SK-N-SH (cell line): Measurements from ENCODE around the gene SLC25A53. TPM values are rescaled to one million over a fixed set of nuclear protein-coding genes. Genes with fewer than 3 reads are reported as not detected.

Experiments used
- CTCF ChIA-PET: fragments of 300-600, 350-600 bp; formaldehyde crosslinking; extraction: SDS; loops from one replicate; lab custom pipeline; 2021; lab: Yijun Ruan, JAX
- POLR2A ChIA-PET: fragments of 350-600 bp; sonication (Branson Sonifier 250); formaldehyde crosslinking; extraction: SDS; loops from one replicate; lab custom pipeline; 2020; ENCODE audit warnings: antibody characterized with exemption, inconsistent platforms; lab: Yijun Ruan, JAX
- DNase-seq: peaks from one replicate; pipeline ENCODE4 v3.0.0; 2012
- H2AFZ ChIP-seq: fragments of 200-600 bp; sonication (generic); 2 replicates; pipeline ENCODE4 v1.8.1; 2016; ENCODE audit warnings: antibody characterized with exemption, mild to moderate bottlenecking, low read depth
- H3F3A ChIP-seq: fragments of 200-600 bp; sonication (generic); replicated peaks from 2 replicates; pipeline ENCODE3; 2016; ENCODE audit warnings: antibody characterized with exemption, mild to moderate bottlenecking; ENCODE audit not compliant: insufficient read depth
- H3K27ac ChIP-seq, 2 experiments: fragments of 200-500 bp in 1 of 2; fragments of 200-600 bp in 1 of 2; sonication (Bioruptor generic) in 1 of 2; sonication (generic), shearing (Covaris generic) in 1 of 2; 2 replicates each; pipeline versions ENCODE4 v1.5.1 to v1.6.1; 2014 to 2016; ENCODE audit warnings: low read depth in 2 of 2, inconsistent platforms in 1 of 2, low read length in 1 of 2, mild to moderate bottlenecking in 1 of 2, mixed read lengths in 1 of 2
- H3K27me3 ChIP-seq: fragments of 200-600 bp; sonication (generic), shearing (Covaris generic); 2 replicates; pipeline ENCODE4 v1.6.1; 2016; ENCODE audit warnings: mixed run types; ENCODE audit not compliant: insufficient read depth
- H3K36me3 ChIP-seq, 2 experiments: fragments of 200-500 bp in 1 of 2; fragments of 200-600 bp in 1 of 2; sonication (Bioruptor generic) in 1 of 2; sonication (generic) in 1 of 2; replicated peaks in 1 of 2; 2 replicates each; pipeline versions ENCODE3 to v1.5.1; 2014 to 2016; ENCODE audit warnings: low read length in 1 of 2, mild to moderate bottlenecking in 1 of 2; ENCODE audit not compliant: insufficient read depth in 2 of 2, control insufficient read depth in 1 of 2
- H3K4me1 ChIP-seq, 2 experiments: fragments of 200-500 bp in 1 of 2; fragments of 200-600 bp in 1 of 2; sonication (Bioruptor generic) in 1 of 2; sonication (generic), shearing (Covaris generic) in 1 of 2; 2 replicates each; pipeline versions ENCODE4 v1.5.1 to v1.6.1; 2014 to 2016; ENCODE audit warnings: low read depth in 1 of 2, low read length in 1 of 2, mixed run types in 1 of 2; ENCODE audit not compliant: insufficient read depth in 2 of 2, control insufficient read depth in 1 of 2
- H3K4me2 ChIP-seq: fragments of 200-600 bp; sonication (generic), shearing (Covaris generic); 2 replicates; pipeline ENCODE4 v1.6.1; 2017; ENCODE audit warnings: mixed run types
- H3K4me3 ChIP-seq, 2 experiments: fragments of 200-500 bp in 1 of 2; fragments of 200-600 bp in 1 of 2; sonication (Bioruptor generic) in 1 of 2; sonication (generic), shearing (Covaris generic) in 1 of 2; 2 replicates each; pipeline versions ENCODE4 v1.5.1 to v1.8.1; 2014 to 2016; ENCODE audit warnings: low read depth in 2 of 2, inconsistent platforms in 1 of 2, low read length in 1 of 2, mild to moderate bottlenecking in 1 of 2, mixed read lengths in 1 of 2, moderate library complexity in 1 of 2
- H3K79me2 ChIP-seq: fragments of 200-600 bp; sonication (generic); 2 replicates; pipeline ENCODE4 v1.8.1; 2017; ENCODE audit warnings: mild to moderate bottlenecking; ENCODE audit not compliant: insufficient read depth
- H3K9ac ChIP-seq: fragments of 200-600 bp; sonication (generic); 2 replicates; pipeline ENCODE4 v1.6.1; 2017; ENCODE audit warnings: mixed run types
- H3K9me2 ChIP-seq: fragments of 200-600 bp; sonication (generic); 2 replicates; pipeline ENCODE4 v1.6.1; 2017; ENCODE audit warnings: mixed run types
- H3K9me3 ChIP-seq: fragments of 200-600 bp; sonication (generic); 2 replicates; pipeline ENCODE4 v1.6.1; 2017; ENCODE audit warnings: mixed run types, mild to moderate bottlenecking, moderate library complexity
- H4K20me1 ChIP-seq: fragments of 200-600 bp; sonication (generic); 2 replicates; pipeline ENCODE4 v1.6.1; 2017; ENCODE audit warnings: mild to moderate bottlenecking, mixed run types; ENCODE audit not compliant: insufficient read depth
- CHD2 ChIP-seq: fragments of 150-350 bp; IDR thresholded peaks from 2 replicates; pipeline ENCODE4 v1.6.1; 2018; ENCODE audit warnings: low read length; ENCODE audit not compliant: partially characterized antibody
- ELF1 ChIP-seq: IDR thresholded peaks from 2 replicates; pipeline ENCODE4 v1.4.0; 2012
- EP300 ChIP-seq, 2 experiments: IDR thresholded peaks; 2 replicates each; pipeline versions ENCODE4 v1.4.0 to v1.6.1; 2012; ENCODE audit warnings: borderline replicate concordance in 1 of 2, low read depth in 1 of 2, low read length in 1 of 2
- FOXM1 ChIP-seq: IDR thresholded peaks from 2 replicates; pipeline ENCODE4 v1.4.0; 2012; ENCODE audit warnings: low read depth, mild to moderate bottlenecking
- GABPA ChIP-seq: IDR thresholded peaks from 2 replicates; pipeline ENCODE4 v1.4.0; 2012; ENCODE audit warnings: low read depth, mild to moderate bottlenecking
- JUND ChIP-seq: IDR thresholded peaks from 2 replicates; pipeline ENCODE4 v1.4.0; 2012
- MXI1 ChIP-seq: IDR thresholded peaks from 2 replicates; pipeline ENCODE4 v1.6.1; 2012; ENCODE audit warnings: mild to moderate bottlenecking, low read depth, low read length, improper control_type of control experiment
- NFIC ChIP-seq: IDR thresholded peaks from 2 replicates; pipeline ENCODE4 v1.4.0; 2012; ENCODE audit warnings: borderline replicate concordance
- RFX5 ChIP-seq: IDR thresholded peaks from 2 replicates; pipeline ENCODE4 v1.6.1; 2012; ENCODE audit warnings: mild to moderate bottlenecking, improper control_type of control experiment, low read length
- SMC3 ChIP-seq: IDR thresholded peaks from 2 replicates; pipeline ENCODE4 v1.6.1; 2012; ENCODE audit warnings: low read depth, low read length, improper control_type of control experiment
- TCF12 ChIP-seq: IDR thresholded peaks from 2 replicates; pipeline ENCODE4 v1.4.0; 2012
- TEAD4 ChIP-seq: IDR thresholded peaks from 2 replicates; pipeline ENCODE4 v1.4.0; 2012; ENCODE audit warnings: mild to moderate bottlenecking, borderline replicate concordance; ENCODE audit not compliant: insufficient read depth
- YY1 ChIP-seq: IDR thresholded peaks from 2 replicates; pipeline ENCODE4 v1.4.0; 2012; ENCODE audit warnings: low read depth, mild to moderate bottlenecking
- WGBS: methylation state at CpG from one replicate; pipeline ENCODE4 v1.1.6; 2017; ENCODE audit warnings: low lambda C conversion rate; 5-methylcytosine and 5-hydroxymethylcytosine counted together
- polyA plus RNA-seq, 3 experiments: library from polyadenylated mRNA; depleted of rRNA; stranded (reverse); fragments of >200 nt; gene quantifications; 2 replicates each; pipeline ENCODE4 v1.2.3, GENCODE V29; 2012
- TF ChIP-seq, protein P1 (sequence below): IDR thresholded peaks from 2 replicates; pipeline ENCODE4 v1.4.0; 2012; ENCODE audit warnings: low read depth
- TF ChIP-seq, protein P2 (sequence below): IDR thresholded peaks from 2 replicates; pipeline ENCODE4 v1.4.0; 2012; ENCODE audit warnings: low read depth, borderline replicate concordance
- TF ChIP-seq, protein P3 (sequence below): fragments of 150-350 bp; IDR thresholded peaks from 2 replicates; pipeline ENCODE4 v1.6.1; 2017; ENCODE audit warnings: antibody characterized with exemption, low read length, low read depth, borderline replicate concordance
- TF ChIP-seq, protein P4 (sequence below): fragments of 150-350 bp; IDR thresholded peaks from 2 replicates; pipeline ENCODE4 v1.6.1; 2016; ENCODE audit warnings: mild to moderate bottlenecking, low read depth, low read length

The SLC25A53 gene
- polyA plus RNA-seq, 1 of the 3 experiments (the other 2 are of a cell fraction) = 5.9 TPM

DNA sequence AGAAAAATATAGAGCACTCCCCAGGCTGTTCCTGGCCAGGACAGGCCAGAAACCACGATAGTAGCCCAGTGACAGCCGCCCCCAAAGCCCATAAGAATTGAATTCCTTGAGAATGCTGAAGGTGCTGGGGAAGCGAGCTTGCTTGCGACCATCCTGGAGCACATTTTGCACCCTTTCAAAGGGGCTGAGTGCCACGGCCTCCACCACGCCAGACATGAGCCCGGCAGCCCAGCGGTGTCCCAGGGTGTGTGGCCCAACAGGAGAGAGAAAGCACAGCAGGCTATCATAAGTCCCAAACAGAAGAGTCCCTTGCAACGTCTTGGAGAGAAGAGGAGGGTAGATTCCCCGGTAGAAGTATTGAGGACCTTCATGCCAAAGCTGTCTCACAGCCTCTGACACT is 52.1 kb downstream of the SLC25A53 start:
- H3K4me2 ChIP-seq = no peak overlapping the region
- no peaks in the 10 kb centered on the region; a peak in 1 of 4 replicates for H3K4me1 ChIP-seq
- CTCF ChIA-PET = no interaction called here
- no peaks in the 10 kb centered on the region for H3K27me3 ChIP-seq
- H3K27ac ChIP-seq = no peak overlapping the region
- H3F3A ChIP-seq = no peaks in the 10 kb centered on the region
- H3K79me2 ChIP-seq = no peaks in the 10 kb centered on the region
- H2AFZ ChIP-seq = no peak overlapping the region
- TF ChIP-seq YY1 (no peak), MXI1 (no peak), FOXM1 (no peak), TCF12 (no peak), JUND (no peak), GABPA (no peak), NFIC (no peak), ELF1 (no peak), CHD2 (no peak), SMC3 (no peak), RFX5 (no peak), TEAD4 (no peak), EP300 (IDR thresholded peaks at IDR 0.05; ENCODE audit: borderline replicate concordance in 1 of 2, low read depth in 1 of 2, low read length in 1 of 2) (no peak)
- TF ChIP-seq, protein P1, sequence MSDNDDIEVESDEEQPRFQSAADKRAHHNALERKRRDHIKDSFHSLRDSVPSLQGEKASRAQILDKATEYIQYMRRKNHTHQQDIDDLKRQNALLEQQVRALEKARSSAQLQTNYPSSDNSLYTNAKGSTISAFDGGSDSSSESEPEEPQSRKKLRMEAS = no peak
- TF ChIP-seq, protein P2, sequence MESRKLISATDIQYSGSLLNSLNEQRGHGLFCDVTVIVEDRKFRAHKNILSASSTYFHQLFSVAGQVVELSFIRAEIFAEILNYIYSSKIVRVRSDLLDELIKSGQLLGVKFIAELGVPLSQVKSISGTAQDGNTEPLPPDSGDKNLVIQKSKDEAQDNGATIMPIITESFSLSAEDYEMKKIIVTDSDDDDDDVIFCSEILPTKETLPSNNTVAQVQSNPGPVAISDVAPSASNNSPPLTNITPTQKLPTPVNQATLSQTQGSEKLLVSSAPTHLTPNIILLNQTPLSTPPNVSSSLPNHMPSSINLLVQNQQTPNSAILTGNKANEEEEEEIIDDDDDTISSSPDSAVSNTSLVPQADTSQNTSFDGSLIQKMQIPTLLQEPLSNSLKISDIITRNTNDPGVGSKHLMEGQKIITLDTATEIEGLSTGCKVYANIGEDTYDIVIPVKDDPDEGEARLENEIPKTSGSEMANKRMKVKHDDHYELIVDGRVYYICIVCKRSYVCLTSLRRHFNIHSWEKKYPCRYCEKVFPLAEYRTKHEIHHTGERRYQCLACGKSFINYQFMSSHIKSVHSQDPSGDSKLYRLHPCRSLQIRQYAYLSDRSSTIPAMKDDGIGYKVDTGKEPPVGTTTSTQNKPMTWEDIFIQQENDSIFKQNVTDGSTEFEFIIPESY = no peak
- TF ChIP-seq, protein P3, sequence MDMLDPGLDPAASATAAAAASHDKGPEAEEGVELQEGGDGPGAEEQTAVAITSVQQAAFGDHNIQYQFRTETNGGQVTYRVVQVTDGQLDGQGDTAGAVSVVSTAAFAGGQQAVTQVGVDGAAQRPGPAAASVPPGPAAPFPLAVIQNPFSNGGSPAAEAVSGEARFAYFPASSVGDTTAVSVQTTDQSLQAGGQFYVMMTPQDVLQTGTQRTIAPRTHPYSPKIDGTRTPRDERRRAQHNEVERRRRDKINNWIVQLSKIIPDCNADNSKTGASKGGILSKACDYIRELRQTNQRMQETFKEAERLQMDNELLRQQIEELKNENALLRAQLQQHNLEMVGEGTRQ = no peak
- TF ChIP-seq, protein P4, sequence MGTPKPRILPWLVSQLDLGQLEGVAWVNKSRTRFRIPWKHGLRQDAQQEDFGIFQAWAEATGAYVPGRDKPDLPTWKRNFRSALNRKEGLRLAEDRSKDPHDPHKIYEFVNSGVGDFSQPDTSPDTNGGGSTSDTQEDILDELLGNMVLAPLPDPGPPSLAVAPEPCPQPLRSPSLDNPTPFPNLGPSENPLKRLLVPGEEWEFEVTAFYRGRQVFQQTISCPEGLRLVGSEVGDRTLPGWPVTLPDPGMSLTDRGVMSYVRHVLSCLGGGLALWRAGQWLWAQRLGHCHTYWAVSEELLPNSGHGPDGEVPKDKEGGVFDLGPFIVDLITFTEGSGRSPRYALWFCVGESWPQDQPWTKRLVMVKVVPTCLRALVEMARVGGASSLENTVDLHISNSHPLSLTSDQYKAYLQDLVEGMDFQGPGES = no peak
- TF ChIP-seq, all 33 proteins: peak for 0
- Histone ChIP-seq H3K36me3 (no peaks in the 10 kb centered on the region), H3K9ac (no peak overlapping the region), H3K4me3 (no peak overlapping the region), H3K9me2 (no peaks in the 10 kb centered on the region), H4K20me1 (no peaks in the 10 kb centered on the region), H3K9me3 (no peaks in the 10 kb centered on the region)
- 29% methylated on average over 5 of the region's 10 CpGs for WGBS
- POLR2A ChIA-PET = no interaction called here
- DNase-seq = no peak
